Calu3 (cell line): Measurements from ENCODE around the gene DMD. TPM values are rescaled to one million over a fixed set of nuclear protein-coding genes. Genes with fewer than 3 reads are reported as not detected.

Source experiments
- BruUV-seq: library from RNA; stranded (reverse); fragments of 400-500 nt; replicated peaks from 2 replicates; lab custom pipeline; 2021; lab: Mats Ljungman, UMichigan
- CTCF ChIA-PET: fragments of 300-600 bp; sonication (Branson Sonifier 250); formaldehyde crosslinking; loops from one replicate; lab custom pipeline; 2022; ENCODE audit warnings: antibody characterized with exemption; lab: Charles Lee
- DNase-seq: peaks from one replicate; pipeline ENCODE4 v3.0.0; 2022
- H3K27ac Mint-ChIP-seq: one replicate; pipeline ENCODE4 v1.8.0; 2022; ENCODE audit warnings: mixed read lengths; ENCODE audit not compliant: unreplicated experiment
- H3K27me3 Mint-ChIP-seq: one replicate; pipeline ENCODE4 v1.8.0; 2022; ENCODE audit warnings: mixed read lengths; ENCODE audit not compliant: unreplicated experiment
- H3K36me3 Mint-ChIP-seq: one replicate; pipeline ENCODE4 v1.8.0; 2022; ENCODE audit warnings: mild to moderate bottlenecking, moderate library complexity, mixed read lengths; ENCODE audit not compliant: insufficient read depth, unreplicated experiment
- H3K4me1 Mint-ChIP-seq: one replicate; pipeline ENCODE4 v1.8.0; 2022; ENCODE audit warnings: mild to moderate bottlenecking, low read depth, mixed read lengths; ENCODE audit not compliant: unreplicated experiment
- H3K4me3 Mint-ChIP-seq: one replicate; pipeline ENCODE4 v1.8.0; 2022; ENCODE audit warnings: mild to moderate bottlenecking, low read depth, moderate library complexity, mixed read lengths; ENCODE audit not compliant: unreplicated experiment
- H3K9me3 Mint-ChIP-seq: one replicate; pipeline ENCODE4 v1.8.0; 2022; ENCODE audit warnings: low read depth, mixed read lengths; ENCODE audit not compliant: unreplicated experiment
- intact Hi-C: fragments of 100-400 bp; cut with micrococcal nuclease; formaldehyde crosslinking; loops from one replicate; pipeline ENCODE4 v1.10.0; 2022; ENCODE audit not compliant: unreplicated experiment
- total RNA-seq: library from RNA; stranded (reverse); gene quantifications from 2 replicates; pipeline ENCODE4 v1.2.3, GENCODE V29; 2022
- TF ChIP-seq, protein P1 (sequence below): fragments of 200-600 bp; IDR thresholded peaks from one replicate; pipeline ENCODE4 v1.8.0; 2022; ENCODE audit warnings: antibody characterized with exemption; ENCODE audit not compliant: unreplicated experiment

Gene DMD
- total RNA-seq, 1 experiment from 2014 or later = 11.6 TPM

DNA sequence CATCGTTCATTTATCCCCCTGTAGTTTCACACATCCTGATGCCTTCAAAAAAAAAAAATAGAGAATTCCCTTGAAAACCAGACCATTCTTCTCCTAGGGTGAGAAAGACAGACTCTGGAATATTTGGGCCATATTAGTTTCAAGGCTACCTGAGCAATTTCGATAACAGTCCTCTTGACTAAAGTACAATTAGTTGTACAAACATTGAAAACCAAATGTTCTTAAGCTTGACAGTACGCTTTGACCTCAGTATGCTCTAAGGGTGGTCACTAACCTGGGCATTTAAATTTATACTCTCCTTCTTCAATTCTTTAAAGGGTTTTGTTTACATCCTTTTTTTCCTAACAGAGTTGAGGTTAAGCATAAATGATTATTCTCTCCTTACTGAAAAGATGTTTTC, 1774.9 kb downstream of the DMD start:
- Mint-ChIP-seq H3K4me3 (no peak overlapping the region), H3K4me1 (no peaks in the 10 kb centered on the region), H3K36me3 (no peaks in the 10 kb centered on the region), H3K27ac (no peak overlapping the region), H3K9me3 (no peaks in the 10 kb centered on the region), H3K27me3 (no peaks in the 10 kb centered on the region)
- TF ChIP-seq, protein P1, sequence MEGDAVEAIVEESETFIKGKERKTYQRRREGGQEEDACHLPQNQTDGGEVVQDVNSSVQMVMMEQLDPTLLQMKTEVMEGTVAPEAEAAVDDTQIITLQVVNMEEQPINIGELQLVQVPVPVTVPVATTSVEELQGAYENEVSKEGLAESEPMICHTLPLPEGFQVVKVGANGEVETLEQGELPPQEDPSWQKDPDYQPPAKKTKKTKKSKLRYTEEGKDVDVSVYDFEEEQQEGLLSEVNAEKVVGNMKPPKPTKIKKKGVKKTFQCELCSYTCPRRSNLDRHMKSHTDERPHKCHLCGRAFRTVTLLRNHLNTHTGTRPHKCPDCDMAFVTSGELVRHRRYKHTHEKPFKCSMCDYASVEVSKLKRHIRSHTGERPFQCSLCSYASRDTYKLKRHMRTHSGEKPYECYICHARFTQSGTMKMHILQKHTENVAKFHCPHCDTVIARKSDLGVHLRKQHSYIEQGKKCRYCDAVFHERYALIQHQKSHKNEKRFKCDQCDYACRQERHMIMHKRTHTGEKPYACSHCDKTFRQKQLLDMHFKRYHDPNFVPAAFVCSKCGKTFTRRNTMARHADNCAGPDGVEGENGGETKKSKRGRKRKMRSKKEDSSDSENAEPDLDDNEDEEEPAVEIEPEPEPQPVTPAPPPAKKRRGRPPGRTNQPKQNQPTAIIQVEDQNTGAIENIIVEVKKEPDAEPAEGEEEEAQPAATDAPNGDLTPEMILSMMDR = no peak
- no TSS peak for BruUV-seq
- DNase-seq = no peak
- intact Hi-C loops = no loop called here
- CTCF ChIA-PET = interaction anchor here (0.7 to 0.8 kb wide), 2 partner anchors 9 to 78 kb away, joined by 3 to 4 read pairs; no protein-coding TSS in a partner anchor

DNA sequence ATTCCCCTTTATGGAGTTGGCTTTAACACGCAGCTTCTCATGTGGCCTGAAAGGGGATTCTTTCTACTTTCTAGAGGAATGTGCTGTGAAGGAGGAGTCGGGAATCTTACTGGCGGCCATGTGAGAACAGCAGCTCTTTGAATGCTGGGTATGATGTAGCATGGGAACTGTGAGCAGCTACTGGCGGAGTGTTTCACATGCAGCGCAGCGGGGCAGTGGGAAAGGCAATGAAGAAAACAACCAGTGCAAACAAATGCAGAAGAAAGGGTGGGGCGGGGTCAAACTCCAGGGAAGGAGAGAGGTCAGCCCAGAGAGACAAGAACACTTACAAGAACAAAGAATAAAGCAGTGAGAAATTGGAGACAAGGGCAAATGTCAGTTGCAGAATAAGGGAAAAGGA, 1775.8 kb downstream of the DMD start:
- BruUV-seq = no TSS peak
- Mint-ChIP-seq H3K4me3 (no peak overlapping the region), H3K27me3 (no peaks in the 10 kb centered on the region), H3K9me3 (no peaks in the 10 kb centered on the region), H3K27ac (no peak overlapping the region), H3K36me3 (no peaks in the 10 kb centered on the region), H3K4me1 (no peaks in the 10 kb centered on the region)
- TF ChIP-seq, protein P1 = no peak
- intact Hi-C loops = no loop called here
- no peak for DNase-seq
- CTCF ChIA-PET = interaction anchor here (0.7 to 0.8 kb wide), 2 partner anchors 9 to 77 kb away, joined by 3 to 4 read pairs; no protein-coding TSS in a partner anchor

DNA sequence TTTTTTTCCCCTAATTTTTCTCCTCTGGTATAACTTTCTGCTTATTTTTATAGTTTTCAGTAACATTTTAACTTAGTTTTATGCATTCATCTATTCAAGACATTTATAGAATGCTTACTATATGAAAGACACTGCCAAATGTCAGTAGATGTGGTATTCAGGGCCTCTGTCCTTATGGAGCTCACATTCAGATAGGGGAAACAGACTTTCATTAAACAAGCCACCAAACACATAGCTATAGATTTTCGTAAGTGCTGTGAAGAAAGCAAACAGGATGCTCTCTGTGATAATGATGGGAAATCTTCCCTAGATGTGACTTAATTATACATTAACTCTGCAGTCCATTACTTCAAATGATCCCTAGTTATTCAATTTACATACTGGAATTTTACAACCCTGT, 1777.5 kb downstream of the DMD start:
- no TSS peak for BruUV-seq
- H3K27me3 Mint-ChIP-seq = no peaks in the 10 kb centered on the region
- no peak overlapping the region for H3K4me3 Mint-ChIP-seq
- no peaks in the 10 kb centered on the region for H3K36me3 Mint-ChIP-seq
- no peaks in the 10 kb centered on the region for H3K9me3 Mint-ChIP-seq
- CTCF ChIA-PET = interaction anchor here (0.6 kb wide), 1 partner anchor 132 kb away, joined by 3 read pairs; no protein-coding TSS in a partner anchor
- TF ChIP-seq, protein P1 = no peak
- no peaks in the 10 kb centered on the region for H3K4me1 Mint-ChIP-seq
- intact Hi-C loops = no loop called here
- no peak for DNase-seq
- no peak overlapping the region for H3K27ac Mint-ChIP-seq

DNA sequence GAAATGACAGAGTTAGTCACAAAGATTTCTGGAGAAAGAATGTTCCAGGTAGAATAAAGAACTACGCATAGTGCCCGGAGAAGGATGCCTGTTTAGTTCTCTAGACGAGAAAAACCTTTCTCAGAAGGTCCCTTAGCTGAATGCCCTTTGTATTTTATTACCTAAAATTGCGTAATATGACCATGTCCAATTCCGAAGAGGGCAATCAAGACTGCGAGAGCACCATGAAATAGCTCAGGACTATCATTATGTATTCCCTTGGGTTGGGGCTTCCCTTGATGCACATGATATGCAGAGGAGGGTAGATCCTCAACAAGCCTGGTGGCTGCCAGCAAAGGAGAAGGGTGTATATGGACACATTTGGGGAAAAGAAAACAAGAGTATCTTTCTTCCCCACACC, 1781.4 kb downstream of the DMD start:
- CTCF ChIA-PET = interaction anchor here (0.7 to 0.8 kb wide), 2 partner anchors 29 to 158 kb away, joined by 3 read pairs; no protein-coding TSS in a partner anchor
- TF ChIP-seq, protein P1 = no peak
- no peak overlapping the region for H3K4me3 Mint-ChIP-seq
- H3K27me3 Mint-ChIP-seq = no peaks in the 10 kb centered on the region
- H3K27ac Mint-ChIP-seq = no peak overlapping the region
- H3K9me3 Mint-ChIP-seq = no peaks in the 10 kb centered on the region
- no TSS peak for BruUV-seq
- no peaks in the 10 kb centered on the region for H3K36me3 Mint-ChIP-seq
- no peaks in the 10 kb centered on the region for H3K4me1 Mint-ChIP-seq
- intact Hi-C loops = no loop called here
- DNase-seq = no peak
